Type B pancreatic cell (in vitro differentiated cells): ENCODE measurements around the gene TENM4. TPM values are rescaled to one million over a fixed set of nuclear protein-coding genes. Genes with fewer than 3 reads are reported as not detected.

Source experiments
- DNase-seq: peaks from one replicate; pipeline ENCODE4 v3.0.0; 2021; ENCODE audit warnings: mixed read lengths; ENCODE audit not compliant: unreplicated experiment; ENCODE audit errors: extremely low spot score
- H3K27ac Mint-ChIP-seq: 2 replicates; pipeline ENCODE4 v1.8.0; 2021; ENCODE audit warnings: mild to moderate bottlenecking, mixed read lengths
- H3K27me3 Mint-ChIP-seq: 2 replicates; pipeline ENCODE4 v1.8.0; 2021; ENCODE audit warnings: mixed read lengths
- H3K36me3 Mint-ChIP-seq: 2 replicates; pipeline ENCODE4 v1.8.0; 2021; ENCODE audit warnings: mixed read lengths
- H3K4me1 Mint-ChIP-seq: one replicate; pipeline ENCODE4 v1.8.0; 2021; ENCODE audit warnings: mixed read lengths; ENCODE audit not compliant: unreplicated experiment
- H3K4me3 Mint-ChIP-seq: 2 replicates; pipeline ENCODE4 v1.8.0; 2021; ENCODE audit warnings: mild to moderate bottlenecking, mixed read lengths
- H3K9me3 Mint-ChIP-seq: 2 replicates; pipeline ENCODE4 v1.8.0; 2021; ENCODE audit warnings: mixed read lengths
- total RNA-seq: library from RNA; stranded (reverse); gene quantifications from 2 replicates; pipeline ENCODE4 v1.2.1, GENCODE V29; 2021; ENCODE audit warnings: low replicate concordance
- TF ChIP-seq, protein P1 (sequence below): fragments of 200-600 bp; sonication (generic); conservative IDR thresholded peaks from 2 replicates; pipeline ENCODE4 v1.5.0; 2021; ENCODE audit warnings: antibody characterized with exemption, mild to moderate bottlenecking

The TENM4 gene
- total RNA-seq, 1 donor from 2014 or later = 156 TPM

DNA sequence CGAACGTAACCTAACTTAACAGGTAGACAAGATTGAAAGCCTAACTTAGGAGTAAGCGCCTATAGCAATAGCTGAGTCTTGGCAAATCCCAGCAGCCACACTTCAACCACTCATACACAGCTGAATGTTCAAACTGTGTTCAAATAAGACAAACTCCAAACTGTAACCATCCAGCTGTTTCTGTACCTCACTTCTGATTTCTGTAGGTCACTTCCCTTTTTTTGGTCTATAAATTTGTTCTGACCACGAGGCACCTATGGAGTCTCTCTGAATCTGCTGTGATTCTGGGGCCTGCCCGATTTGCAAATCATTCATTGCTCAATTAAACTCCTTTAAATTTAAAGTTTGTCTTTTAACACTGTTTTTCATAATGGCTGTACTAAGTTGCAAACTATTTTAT, 8.2 kb upstream of the TENM4 start:
- no peak overlapping the region for H3K4me3 Mint-ChIP-seq
- TF ChIP-seq, protein P1, sequence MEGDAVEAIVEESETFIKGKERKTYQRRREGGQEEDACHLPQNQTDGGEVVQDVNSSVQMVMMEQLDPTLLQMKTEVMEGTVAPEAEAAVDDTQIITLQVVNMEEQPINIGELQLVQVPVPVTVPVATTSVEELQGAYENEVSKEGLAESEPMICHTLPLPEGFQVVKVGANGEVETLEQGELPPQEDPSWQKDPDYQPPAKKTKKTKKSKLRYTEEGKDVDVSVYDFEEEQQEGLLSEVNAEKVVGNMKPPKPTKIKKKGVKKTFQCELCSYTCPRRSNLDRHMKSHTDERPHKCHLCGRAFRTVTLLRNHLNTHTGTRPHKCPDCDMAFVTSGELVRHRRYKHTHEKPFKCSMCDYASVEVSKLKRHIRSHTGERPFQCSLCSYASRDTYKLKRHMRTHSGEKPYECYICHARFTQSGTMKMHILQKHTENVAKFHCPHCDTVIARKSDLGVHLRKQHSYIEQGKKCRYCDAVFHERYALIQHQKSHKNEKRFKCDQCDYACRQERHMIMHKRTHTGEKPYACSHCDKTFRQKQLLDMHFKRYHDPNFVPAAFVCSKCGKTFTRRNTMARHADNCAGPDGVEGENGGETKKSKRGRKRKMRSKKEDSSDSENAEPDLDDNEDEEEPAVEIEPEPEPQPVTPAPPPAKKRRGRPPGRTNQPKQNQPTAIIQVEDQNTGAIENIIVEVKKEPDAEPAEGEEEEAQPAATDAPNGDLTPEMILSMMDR = no peak
- DNase-seq = no peak
- no peak overlapping the region for H3K27ac Mint-ChIP-seq
- no peaks in the 10 kb centered on the region for H3K9me3 Mint-ChIP-seq
- H3K4me1 Mint-ChIP-seq = peaks cover 5% of the 10 kb centered on the region
- peaks cover 8% of the 10 kb centered on the region for H3K27me3 Mint-ChIP-seq
- H3K36me3 Mint-ChIP-seq = no peaks in the 10 kb centered on the region

DNA sequence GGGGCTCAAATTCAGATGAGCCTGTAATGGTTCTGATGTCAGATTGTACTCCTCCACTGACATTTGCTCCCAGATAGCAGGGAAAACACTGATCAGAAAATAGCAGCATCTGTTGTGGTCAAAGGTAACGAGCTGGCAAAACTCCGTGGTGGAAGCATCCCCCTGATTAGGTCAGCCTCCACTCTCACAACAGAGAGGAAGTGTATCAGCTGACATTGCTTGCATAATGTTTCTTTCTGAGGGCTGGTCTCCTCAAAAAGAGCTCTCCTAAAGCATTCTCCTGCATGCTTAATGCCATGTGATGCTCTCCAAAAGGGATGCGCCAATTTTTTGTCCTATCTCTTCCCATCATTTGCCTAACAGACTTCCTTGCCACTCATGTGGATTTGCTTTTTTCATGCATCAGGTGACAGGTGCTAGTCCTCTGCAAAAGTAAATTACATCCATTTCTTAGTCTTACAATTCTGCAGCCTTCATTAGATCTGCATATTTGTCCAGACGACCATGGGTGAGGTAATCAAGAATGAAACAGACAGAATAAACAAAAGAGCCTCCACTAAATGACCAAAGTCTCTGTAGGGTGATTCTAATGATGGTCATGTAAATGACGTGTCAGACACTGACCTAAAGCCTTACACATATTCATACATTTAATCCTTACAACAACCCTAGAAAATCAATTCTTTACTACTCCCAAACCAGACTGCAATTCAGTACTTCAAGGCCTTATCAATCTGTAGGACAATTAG, 6.4 kb upstream of the TENM4 start:
- no peak for DNase-seq
- no peaks in the 10 kb centered on the region for H3K9me3 Mint-ChIP-seq
- peaks cover 16% of the 10 kb centered on the region for H3K27me3 Mint-ChIP-seq
- no peaks in the 10 kb centered on the region for H3K36me3 Mint-ChIP-seq
- TF ChIP-seq, protein P1 = no peak
- H3K4me3 Mint-ChIP-seq = no peak overlapping the region
- no peak overlapping the region for H3K27ac Mint-ChIP-seq
- peaks cover 5% of the 10 kb centered on the region for H3K4me1 Mint-ChIP-seq

DNA sequence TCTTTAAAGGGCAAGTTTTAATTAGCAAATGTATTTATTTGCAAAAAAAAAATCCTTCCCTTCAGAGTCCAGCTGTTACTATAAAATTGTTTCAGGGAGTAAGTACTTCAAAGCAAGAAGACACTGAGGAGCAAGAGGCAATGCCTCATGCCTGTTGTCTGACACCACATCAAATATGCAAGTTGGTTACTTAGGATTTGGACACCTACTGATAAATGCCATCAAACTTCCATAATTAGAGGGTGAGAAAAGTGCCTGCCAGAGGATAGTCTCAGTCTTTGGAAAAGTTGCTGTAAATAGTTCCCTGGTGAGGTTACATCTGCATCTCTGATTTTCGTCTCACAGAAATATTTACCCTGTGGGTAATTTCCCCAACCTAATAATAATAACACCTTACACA, 4.1 kb upstream of the TENM4 start:
- no peak overlapping the region for H3K4me3 Mint-ChIP-seq
- no peaks in the 10 kb centered on the region for H3K36me3 Mint-ChIP-seq
- no peaks in the 10 kb centered on the region for H3K9me3 Mint-ChIP-seq
- peaks cover 29% of the 10 kb centered on the region for H3K27me3 Mint-ChIP-seq
- TF ChIP-seq, protein P1 = no peak
- no peak overlapping the region for H3K27ac Mint-ChIP-seq
- no peak for DNase-seq
- peaks cover 15% of the 10 kb centered on the region for H3K4me1 Mint-ChIP-seq

DNA sequence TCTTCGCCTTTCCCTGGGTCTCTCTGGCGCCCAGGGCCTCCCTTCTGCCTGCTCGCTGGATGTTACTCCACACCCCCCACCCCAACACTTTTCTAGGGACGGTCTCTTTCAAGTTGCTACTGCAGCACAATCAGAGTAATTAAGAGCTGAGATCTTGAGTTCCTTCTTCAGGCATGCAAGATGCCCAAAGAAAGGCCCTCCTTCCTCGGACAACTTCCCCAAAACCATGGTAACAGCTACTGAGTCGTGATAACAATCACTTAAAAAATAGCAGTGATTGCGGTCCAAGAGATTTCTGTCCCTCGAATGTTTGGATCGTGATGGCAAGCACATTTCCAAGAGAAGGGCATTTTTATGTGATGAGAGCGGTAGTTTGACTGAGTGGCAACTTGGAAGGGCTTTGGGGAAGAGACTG, 638 bp upstream of the TENM4 start:
- DNase-seq = no peak
- H3K27ac Mint-ChIP-seq = peak overlapping the region; percentile 76
- H3K4me1 Mint-ChIP-seq = peaks cover 22% of the 10 kb centered on the region
- peak overlapping the region; percentile 90 for H3K4me3 Mint-ChIP-seq
- no peaks in the 10 kb centered on the region for H3K9me3 Mint-ChIP-seq
- TF ChIP-seq, protein P1 = no peak
- peaks cover 47% of the 10 kb centered on the region for H3K27me3 Mint-ChIP-seq
- H3K36me3 Mint-ChIP-seq = no peaks in the 10 kb centered on the region

DNA sequence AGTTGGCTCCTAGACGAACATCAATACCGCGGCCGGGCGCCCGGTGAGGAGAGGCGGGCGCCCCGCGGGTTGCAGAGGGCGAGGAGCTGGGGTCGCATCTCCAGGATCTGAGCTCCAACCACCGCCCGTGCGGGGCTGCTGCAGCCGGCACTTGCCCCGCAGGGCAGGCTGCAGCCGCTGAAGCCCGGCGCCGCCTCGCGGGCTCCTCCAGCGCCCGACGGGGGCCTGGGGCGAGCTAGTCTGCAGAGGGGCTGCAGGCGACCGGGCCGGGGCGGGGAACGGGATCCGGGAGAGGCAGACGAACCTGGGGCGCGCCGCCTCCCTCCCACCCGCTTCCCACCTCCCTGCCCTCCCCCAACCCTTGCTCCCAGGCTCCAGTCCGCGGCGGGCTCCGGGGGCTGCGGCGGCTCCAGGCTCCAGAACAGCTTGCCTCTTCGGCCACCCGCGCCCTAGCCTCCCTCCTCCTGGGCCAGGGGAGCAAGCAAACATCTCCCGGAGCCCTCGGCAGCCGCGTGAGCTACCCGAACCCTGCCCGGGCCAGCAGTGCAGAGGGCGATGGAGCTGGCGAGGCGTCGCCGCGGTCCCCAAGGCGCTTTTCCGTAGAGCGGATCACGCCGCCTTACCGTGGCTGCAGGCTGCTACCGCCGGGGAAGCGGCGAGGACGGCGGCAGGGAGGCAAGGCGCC, 802 bp downstream of the TENM4 start:
- TF ChIP-seq, protein P1 = peak; percentile 31
- Mint-ChIP-seq H3K27ac (peak overlapping the region; percentile 90), H3K4me1 (peaks cover 35% of the 10 kb centered on the region), H3K4me3 (peak overlapping the region; percentile 92), H3K27me3 (peaks cover 56% of the 10 kb centered on the region), H3K9me3 (no peaks in the 10 kb centered on the region), H3K36me3 (no peaks in the 10 kb centered on the region)
- peak; percentile 76 for DNase-seq
